GM23248 (cell line): ENCODE measurements around the gene KANK3. TPM values are rescaled to one million over a fixed set of nuclear protein-coding genes. Genes with fewer than 3 reads are reported as not detected.

Source experiments
- DNase-seq: peaks from one replicate; pipeline ENCODE4 v3.0.0-alpha.2; 2015
- H2AFZ ChIP-seq: fragments of 200-600 bp; sonication (generic); 2 replicates; pipeline ENCODE4 v1.6.1; 2016; ENCODE audit warnings: antibody characterized with exemption
- H3F3A ChIP-seq: fragments of 200-600 bp; sonication (generic); 2 replicates; pipeline ENCODE4 v1.6.1; 2016; ENCODE audit warnings: mild to moderate bottlenecking, antibody characterized with exemption, mixed run types; ENCODE audit not compliant: insufficient read depth
- H3K27ac ChIP-seq: fragments of 200-600 bp; sonication (generic); 2 replicates; pipeline ENCODE4 v1.5.1; 2016; ENCODE audit warnings: mild to moderate bottlenecking
- H3K27me3 ChIP-seq: fragments of 200-600 bp; sonication (generic); replicated peaks from 2 replicates; pipeline ENCODE4 v1.6.1; 2016; ENCODE audit warnings: mild to moderate bottlenecking; ENCODE audit not compliant: insufficient read depth
- H3K36me3 ChIP-seq: fragments of 200-600 bp; sonication (generic); 2 replicates; pipeline ENCODE4 v1.6.1; 2016; ENCODE audit warnings: low read depth, mild to moderate bottlenecking
- H3K4me1 ChIP-seq: fragments of 200-600 bp; sonication (generic); 2 replicates; pipeline ENCODE4 v1.6.1; 2016; ENCODE audit warnings: mild to moderate bottlenecking; ENCODE audit not compliant: insufficient read depth
- H3K4me2 ChIP-seq: fragments of 200-600 bp; sonication (generic); one replicate; pipeline ENCODE4 v1.6.1; 2016; ENCODE audit warnings: mild to moderate bottlenecking; ENCODE audit not compliant: unreplicated experiment
- H3K4me3 ChIP-seq: fragments of 200-600 bp; sonication (generic); 2 replicates; pipeline ENCODE4 v1.5.1; 2016; ENCODE audit warnings: mild to moderate bottlenecking
- H3K79me2 ChIP-seq: fragments of 200-600 bp; sonication (generic); 2 replicates; pipeline ENCODE4 v1.6.1; 2016; ENCODE audit warnings: mild to moderate bottlenecking; ENCODE audit not compliant: insufficient read depth
- H3K9ac ChIP-seq: fragments of 200-600 bp; sonication (generic); 2 replicates; pipeline ENCODE4 v1.6.1; 2016; ENCODE audit warnings: mild to moderate bottlenecking
- H3K9me2 ChIP-seq: fragments of 200-600 bp; sonication (generic); 2 replicates; pipeline ENCODE4 v1.6.1; 2016; ENCODE audit warnings: mixed run types, mild to moderate bottlenecking, moderate library complexity; ENCODE audit not compliant: insufficient read depth
- H3K9me3 ChIP-seq: fragments of 200-600 bp; sonication (generic); one replicate; pipeline ENCODE4 v1.6.1; 2017; ENCODE audit warnings: low read depth
- H4K20me1 ChIP-seq: fragments of 200-600 bp; sonication (generic); 2 replicates; pipeline ENCODE4 v1.6.0; 2016; ENCODE audit not compliant: insufficient read depth
- EZH2 ChIP-seq: fragments of 200-600 bp; sonication (generic); IDR thresholded peaks from 2 replicates; pipeline ENCODE4 v1.6.1; 2018; ENCODE audit warnings: antibody characterized with exemption, mild to moderate bottlenecking; ENCODE audit not compliant: insufficient read depth, poor library complexity, severe bottlenecking
- EZH2phosphoT487 ChIP-seq: fragments of 200-600 bp; sonication (generic); IDR thresholded peaks from 2 replicates; pipeline ENCODE4 v1.6.1; 2018; ENCODE audit warnings: antibody characterized with exemption, moderate library complexity, mild to moderate bottlenecking, low read depth; ENCODE audit not compliant: insufficient read depth
- WGBS, 2 experiments: methylation state at CpG; one replicate each; pipeline ENCODE4 v1.1.6; 2015 to 2017; ENCODE audit warnings: low lambda C conversion rate in 2 of 2, low coverage in 1 of 2; ENCODE audit errors: missing lambda C conversion rate in 2 of 2; 5-methylcytosine and 5-hydroxymethylcytosine counted together
- in situ Hi-C: fragments of 300-500 bp; cut with MboI; formaldehyde crosslinking; loops from 2 replicates; pipeline ENCODE4 v1.15.0; 2020
- polyA plus RNA-seq: library from polyadenylated mRNA; unstranded; fragments of >200 nt; fragmentation: Nextera tagmentation; extraction: Ambion mirVana; gene quantifications from 2 replicates; pipeline ENCODE4 v1.2.1, GENCODE V29; 2016
- total RNA-seq: library from RNA; depleted of rRNA; stranded (reverse); fragments of >200 nt; shearing (Covaris generic); gene quantifications from 2 replicates; pipeline ENCODE4 v1.2.3, GENCODE V29; 2014; rRNA removed

The KANK3 gene
- 0.11 and 0.63 TPM in 2 replicates for total RNA-seq
- polyA plus RNA-seq, result not detected in 2 replicates

DNA sequence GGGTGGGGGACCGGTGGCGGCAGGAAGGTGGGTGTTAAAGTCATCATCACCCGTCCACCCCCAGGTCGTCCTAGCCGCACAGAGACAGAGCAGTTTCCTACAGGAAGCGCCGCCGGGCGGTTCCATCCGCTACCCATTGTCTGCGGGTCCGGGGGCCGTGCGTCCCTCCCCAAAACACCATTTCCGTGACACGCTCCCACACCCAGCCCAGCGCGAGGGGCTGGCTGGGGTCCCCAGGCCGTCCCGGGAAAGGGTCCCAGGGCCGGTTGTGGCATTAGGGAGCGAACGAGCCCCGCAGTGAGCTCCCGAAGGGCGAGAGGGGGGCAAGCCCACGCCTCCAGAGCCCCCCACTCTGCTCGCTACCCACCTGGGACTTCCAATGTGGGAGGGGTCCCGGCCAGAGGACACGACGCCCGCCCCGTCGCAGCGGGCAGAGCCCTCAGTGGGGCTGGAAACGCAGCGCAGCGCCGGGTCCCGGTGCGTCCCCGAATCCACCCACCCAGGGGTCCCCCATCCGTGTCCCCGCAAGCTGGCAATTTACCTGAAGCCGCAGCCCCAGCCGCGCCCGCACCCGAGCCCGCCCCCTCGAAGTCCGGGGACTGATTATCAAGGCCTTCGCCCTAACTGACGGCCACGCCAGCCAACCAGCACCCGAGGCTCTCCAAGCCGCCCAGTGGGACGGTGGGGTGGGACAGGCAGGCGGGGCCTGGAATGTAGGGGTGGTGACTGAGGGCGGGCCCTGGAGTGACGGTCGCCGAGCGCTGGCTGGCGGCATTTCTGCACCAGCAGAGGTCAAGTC lies at the start of gene KANK3:
Gene KANK3, minus strand, starts transcription at position 579 of the 799 bp plus-strand sequence. CDS start 5,434 bp downstream, outside the sequence.
- H3K4me2 ChIP-seq, result no peak within 1 kb of the TSS
- peaks cover 12% of the 10 kb centered on the region for H3K27me3 ChIP-seq
- H3K9me3 ChIP-seq, result no peaks in the 10 kb centered on the region
- no peak within 1 kb of the TSS for H3K27ac ChIP-seq
- H3K4me3 ChIP-seq, result peak within 1 kb of the TSS; percentile 44
- H3K79me2 ChIP-seq, result no peaks in the 10 kb centered on the region
- no peaks in the 10 kb centered on the region for H3K4me1 ChIP-seq
- in situ Hi-C loops, result no loop called here
- no peaks in the 10 kb centered on the region for H4K20me1 ChIP-seq
- no peak for TF ChIP-seq EZH2phosphoT487
- no peak for TF ChIP-seq EZH2
- WGBS, 2 experiments, result 7 to 8% methylated on average over 42 to 60 of the region's 65 CpGs
- no peaks in the 10 kb centered on the region for H3F3A ChIP-seq
- H2AFZ ChIP-seq, result peak within 1 kb of the TSS; percentile 59; the same call in 1 of the 2 replicates
- no peaks in the 10 kb centered on the region for H3K9me2 ChIP-seq
- peak; percentile 91 for DNase-seq
- H3K36me3 ChIP-seq, result no peaks in the 10 kb centered on the region
- no peak within 1 kb of the TSS for H3K9ac ChIP-seq

DNA sequence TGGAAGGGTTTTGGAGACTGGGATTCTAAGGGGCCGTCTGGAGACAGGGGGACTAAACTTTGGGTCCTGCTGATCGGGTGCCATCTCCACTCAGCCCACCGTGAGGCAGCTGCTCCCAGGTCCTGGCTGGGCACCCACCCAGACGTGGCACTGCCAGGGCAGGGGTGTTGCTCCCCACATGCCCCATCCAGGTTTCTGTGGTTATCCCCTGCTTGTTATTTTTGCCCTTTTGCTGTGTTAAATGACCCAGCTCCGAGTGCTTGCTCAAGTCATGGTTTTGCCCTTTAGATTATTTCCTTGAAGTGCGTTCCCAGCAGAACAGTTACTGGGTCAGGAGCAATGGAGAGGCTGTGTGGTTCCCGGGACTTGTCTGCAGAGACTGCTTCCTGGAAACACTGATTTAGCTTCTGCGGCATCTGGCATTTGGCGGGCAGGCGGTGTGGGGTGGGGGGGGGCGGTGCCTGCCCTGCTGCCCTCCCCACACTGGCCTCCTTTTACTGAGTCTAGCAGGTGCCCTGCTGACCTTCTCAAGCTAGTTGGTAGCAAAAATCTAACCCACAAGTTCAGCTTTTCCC lies 49.0 kb upstream of the KANK3 start:
- Histone ChIP-seq H3K27ac (peak overlapping the region; percentile 27), H3K9me2 (no peaks in the 10 kb centered on the region), H3K9me3 (no peaks in the 10 kb centered on the region), H2AFZ (no peak overlapping the region), H3K9ac (no peak overlapping the region), H3K4me2 (peak overlapping the region; percentile 26), H3F3A (peaks cover 20% of the 10 kb centered on the region), H3K4me3 (no peak overlapping the region), H3K4me1 (peaks cover 40% of the 10 kb centered on the region), H3K27me3 (no peaks in the 10 kb centered on the region), H4K20me1 (no peaks in the 10 kb centered on the region; the same call in 1 of the 2 replicates), H3K79me2 (peaks cover 68% of the 10 kb centered on the region), H3K36me3 (no peaks in the 10 kb centered on the region)
- WGBS, 2 experiments, result 29% methylated on average over 11 of the region's 11 CpGs
- peak; percentile 52 for DNase-seq
- in situ Hi-C loops, result no loop called here
- no peak for TF ChIP-seq EZH2phosphoT487
- TF ChIP-seq EZH2, result no peak

DNA sequence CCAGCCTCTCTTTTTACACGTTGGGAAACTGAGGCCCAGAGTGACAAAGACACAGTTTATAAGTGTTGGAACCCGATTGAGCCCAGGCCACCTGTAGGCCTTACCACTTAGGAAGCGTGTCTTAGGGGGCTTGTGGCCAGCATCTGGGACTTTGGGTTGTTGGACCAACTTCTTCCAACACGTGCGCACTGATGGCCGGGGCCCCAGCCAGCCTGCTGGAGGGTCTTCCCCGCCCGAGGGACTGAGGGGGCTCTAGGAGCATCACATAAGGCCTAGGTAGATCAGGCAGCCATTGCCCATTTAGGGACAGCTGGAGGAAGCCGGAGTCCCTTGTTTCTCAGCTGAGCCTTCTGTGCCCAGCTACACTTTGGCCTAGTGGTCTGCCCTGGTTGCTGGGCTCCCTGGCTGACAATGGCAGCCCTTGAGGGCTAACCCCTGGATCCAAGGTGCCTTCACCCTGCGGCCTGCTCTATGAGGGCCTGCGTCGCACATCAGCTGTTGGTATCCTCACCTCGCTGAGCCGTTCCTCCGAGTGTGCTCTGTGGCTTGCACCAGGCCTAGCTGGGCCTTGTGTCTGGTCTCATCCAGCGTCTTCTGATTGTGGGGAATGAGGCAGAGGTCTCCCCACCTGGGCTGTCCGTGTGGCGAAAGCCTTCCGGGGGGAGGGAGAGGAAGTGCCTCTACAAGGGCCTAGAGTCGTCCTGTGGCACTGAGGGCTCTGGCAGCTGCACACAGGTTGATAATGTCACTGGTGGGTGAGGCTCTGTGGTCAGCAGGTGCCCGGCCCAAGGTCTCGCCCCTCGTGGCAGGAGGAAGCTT lies 48.3 kb upstream of the KANK3 start:
- H3K9ac ChIP-seq, result no peak overlapping the region
- 68 to 70% methylated on average over 20 to 23 of the region's 23 CpGs for WGBS, 2 experiments
- no peaks in the 10 kb centered on the region; the same call in 1 of the 2 replicates for H4K20me1 ChIP-seq
- peaks cover 20% of the 10 kb centered on the region for H3F3A ChIP-seq
- no peaks in the 10 kb centered on the region for H3K9me3 ChIP-seq
- H3K27ac ChIP-seq, result peak overlapping the region; percentile 27; the same call in 1 of the 2 replicates
- H3K79me2 ChIP-seq, result peaks cover 61% of the 10 kb centered on the region
- peak overlapping the region; percentile 26 for H3K4me2 ChIP-seq
- in situ Hi-C loops, result no loop called here
- peak overlapping the region; percentile 91 for H3K4me3 ChIP-seq
- H2AFZ ChIP-seq, result no peak overlapping the region
- H3K4me1 ChIP-seq, result peaks cover 37% of the 10 kb centered on the region
- no peak for DNase-seq
- H3K36me3 ChIP-seq, result no peaks in the 10 kb centered on the region
- TF ChIP-seq EZH2, result no peak
- no peak for TF ChIP-seq EZH2phosphoT487
- no peaks in the 10 kb centered on the region for H3K27me3 ChIP-seq
- H3K9me2 ChIP-seq, result no peaks in the 10 kb centered on the region

DNA sequence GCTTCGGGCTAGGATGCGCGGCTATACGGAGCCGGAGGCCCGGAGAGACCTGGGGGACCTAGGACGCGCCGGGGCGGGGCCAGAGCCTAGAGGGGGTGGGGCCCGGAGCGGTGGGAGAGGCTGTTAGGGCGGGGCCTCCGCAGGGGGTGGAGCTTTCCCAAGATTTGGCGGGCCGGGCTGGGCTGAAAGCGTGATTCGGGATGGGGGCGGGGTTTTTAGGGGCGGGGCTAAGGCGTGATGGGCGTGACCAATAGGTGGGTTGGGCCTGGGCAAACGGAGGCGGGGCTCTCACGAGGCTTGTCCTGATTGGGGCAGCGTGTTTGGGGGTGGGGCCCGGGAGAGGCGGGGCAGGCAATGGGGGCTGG lies 47.5 kb upstream of the KANK3 start:
- 0 to 1% methylated on average over 1 to 28 of the region's 28 CpGs for WGBS, 2 experiments
- TF ChIP-seq EZH2phosphoT487, result no peak
- no peak for TF ChIP-seq EZH2
- Histone ChIP-seq H4K20me1 (no peaks in the 10 kb centered on the region; the same call in 1 of the 2 replicates), H3K4me2 (peak overlapping the region; percentile 74), H3K27ac (peak overlapping the region; percentile 94), H3K27me3 (no peaks in the 10 kb centered on the region), H2AFZ (peak overlapping the region; percentile 66), H3K79me2 (peaks cover 53% of the 10 kb centered on the region), H3K4me3 (peak overlapping the region; percentile 91), H3K36me3 (no peaks in the 10 kb centered on the region), H3K9me2 (no peaks in the 10 kb centered on the region), H3K9me3 (no peaks in the 10 kb centered on the region), H3K9ac (peak overlapping the region; percentile 98), H3F3A (peaks cover 20% of the 10 kb centered on the region), H3K4me1 (peaks cover 37% of the 10 kb centered on the region)
- in situ Hi-C loops, result no loop called here
- peak; percentile 94 for DNase-seq
